Uterus (tissue), 4 donors: ENCODE data around the gene E2F6. TPM values are rescaled to one million over a fixed set of nuclear protein-coding genes. Genes with fewer than 3 reads are reported as not detected.

Experiments used
- DNase-seq, 2 donors: peaks; one replicate each; pipeline ENCODE4 v3.0.0-alpha.2; 2019 to 2020
- H3K27ac ChIP-seq, 2 donors: fragments of 200-600 bp; sonication (generic); 1 replicate in 1 of 2; 2 replicates in 1 of 2; pipeline ENCODE4 v1.5.1; 2016 to 2018
- H3K27me3 ChIP-seq, 2 donors: fragments of 200-600 bp; sonication (generic); one replicate each; pipeline ENCODE4 v1.5.1; 2018 to 2019; ENCODE audit warnings: control low read depth in 1 of 2
- H3K36me3 ChIP-seq, 2 donors: fragments of 200-600 bp; sonication (generic); one replicate each; pipeline ENCODE4 v1.5.1; 2019; ENCODE audit warnings: control low read depth in 1 of 2
- H3K4me1 ChIP-seq, 2 donors: fragments of 200-600 bp; sonication (generic); one replicate each; pipeline ENCODE4 v1.5.1; 2018 to 2019; ENCODE audit warnings: control low read depth in 1 of 2
- H3K4me3 ChIP-seq, 2 donors: fragments of 200-600 bp; sonication (generic); 1 replicate in 1 of 2; 2 replicates in 1 of 2; pipeline ENCODE4 v1.5.1; 2018 to 2019; ENCODE audit warnings: mild to moderate bottlenecking in 1 of 2
- H3K9me3 ChIP-seq, 2 donors: fragments of 200-600 bp; sonication (generic); one replicate each; pipeline ENCODE4 v1.5.1; 2019; ENCODE audit warnings: control low read depth in 1 of 2
- CTCF ChIP-seq, 4 experiments: fragments of 200-600 bp in 2 of 4; fragments of 450-650 bp in 2 of 4; sonication (generic) in 2 of 4; IDR thresholded peaks; one replicate each; pipeline ENCODE4 v1.5.1; 2016 to 2019; ENCODE audit warnings: antibody characterized with exemption in 4 of 4, mild to moderate bottlenecking in 2 of 4, moderate library complexity in 1 of 4
- POLR2A ChIP-seq, 2 donors: fragments of 450-650 bp; IDR thresholded peaks; one replicate each; pipeline ENCODE4 v1.6.1; 2016; ENCODE audit warnings: antibody characterized with exemption in 2 of 2, mild to moderate bottlenecking in 1 of 2, moderate library complexity in 1 of 2
- intact Hi-C: fragments of 100-400 bp; cut with DNase I; formaldehyde crosslinking; loops from one replicate; pipeline ENCODE4 v1.15.1; 2023; ENCODE audit warnings: low total_unique reads
- total RNA-seq, 4 donors: library from RNA; depleted of rRNA in 3 of 4; stranded (reverse); fragments of >200 nt in 3 of 4; gene quantifications; one replicate each; pipeline versions ENCODE4 v1.1.0 to v1.2.4, GENCODE V29; 2014 to 2023
- donor health status: DM: yes; HTN: yes; CAD: no.

E2F6 gene
- total RNA-seq, 4 donors from 2014 or later = 10.2 to 25.0 (median 20.7) TPM

DNA sequence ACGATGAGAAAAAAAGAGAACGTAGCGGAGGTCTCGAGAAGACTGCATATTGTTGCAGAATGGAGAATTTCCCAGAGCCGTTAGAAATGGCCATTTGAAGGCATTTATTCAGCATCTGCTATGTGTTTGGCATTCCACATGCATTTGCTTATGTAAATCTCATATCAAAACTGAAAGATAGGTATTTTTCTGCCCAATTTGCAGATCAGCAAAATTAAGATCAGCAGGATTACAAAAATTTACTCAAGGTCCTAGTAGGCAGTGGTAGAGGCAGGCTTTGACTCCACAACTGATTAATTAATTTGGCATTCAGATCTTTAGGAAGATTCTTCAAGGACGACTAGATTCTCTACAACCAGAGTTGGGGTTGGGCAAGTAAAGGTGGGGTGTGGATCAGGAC is 1.8 kb upstream of the E2F6 start:
- TF ChIP-seq POLR2A (IDR thresholded peaks at IDR 0.05) = no peak
- no peak for TF ChIP-seq CTCF (IDR thresholded peaks at IDR 0.05)
- H3K27me3 ChIP-seq = no peaks in the 10 kb centered on the region
- H3K27ac ChIP-seq = no peak overlapping the region
- intact Hi-C loops = no loop called here
- no peak overlapping the region for H3K4me3 ChIP-seq
- DNase-seq = no peak
- H3K36me3 ChIP-seq = no peaks in the 10 kb centered on the region
- no peaks in the 10 kb centered on the region for H3K9me3 ChIP-seq
- peaks cover 6 to 7% of the 10 kb centered on the region in 2 donors for H3K4me1 ChIP-seq

- DNase-seq = no peak
- H3K27ac ChIP-seq = no peak overlapping the region
- H3K9me3 ChIP-seq = no peaks in the 10 kb centered on the region
- H3K27me3 ChIP-seq = no peaks in the 10 kb centered on the region
- peaks cover 6 to 7% of the 10 kb centered on the region in 2 donors for H3K4me1 ChIP-seq
- intact Hi-C loops = no loop called here
- H3K4me3 ChIP-seq = no peak overlapping the region
- H3K36me3 ChIP-seq = no peaks in the 10 kb centered on the region
- TF ChIP-seq POLR2A (IDR thresholded peaks at IDR 0.05) = no peak
- TF ChIP-seq CTCF (IDR thresholded peaks at IDR 0.05) = no peak
These were observed 1.2 kb upstream of the E2F6 start for GRCh38 chr2:11467129-11467649.

GRCh38 chr2:11466307-11467128 is 557 bp upstream of the E2F6 start:
- DNase-seq = no peak
- H3K36me3 ChIP-seq = no peaks in the 10 kb centered on the region
- H3K4me3 ChIP-seq = peak overlapping the region; percentile 55 to 93
- intact Hi-C loops = no loop called here
- H3K27ac ChIP-seq = peak overlapping the region; percentile 91 to 97
- TF ChIP-seq CTCF (IDR thresholded peaks at IDR 0.05) (no peak), POLR2A (IDR thresholded peaks at IDR 0.05) (no peak)
- no peaks in the 10 kb centered on the region for H3K9me3 ChIP-seq
- H3K27me3 ChIP-seq = no peaks in the 10 kb centered on the region
- H3K4me1 ChIP-seq = peaks cover 6 to 7% of the 10 kb centered on the region in 2 donors

DNA sequence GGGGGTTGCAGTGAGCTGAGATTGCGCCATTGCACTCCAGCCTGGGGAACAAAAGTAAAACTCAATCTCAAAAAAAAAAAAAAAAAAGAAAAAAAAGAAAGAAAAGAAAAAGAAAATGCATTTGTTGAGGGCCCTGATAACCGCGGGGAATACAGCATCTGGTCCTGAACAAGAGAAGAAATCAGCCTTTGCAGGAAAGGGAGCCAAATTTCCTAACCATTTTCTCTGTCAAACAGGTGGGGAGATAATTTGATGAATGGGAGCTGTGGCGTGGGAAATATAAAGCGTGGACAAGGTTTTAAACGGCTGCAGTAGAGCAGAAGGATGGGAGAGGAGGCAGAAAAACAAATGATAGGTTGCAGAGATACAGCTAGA is 864 bp downstream of the E2F6 start:
- no peaks in the 10 kb centered on the region for H3K27me3 ChIP-seq
- H3K4me1 ChIP-seq = peaks cover 6 to 7% of the 10 kb centered on the region in 2 donors
- H3K27ac ChIP-seq = peak overlapping the region; percentile 91 to 97
- intact Hi-C loops = no loop called here
- no peaks in the 10 kb centered on the region for H3K36me3 ChIP-seq
- DNase-seq = no peak
- no peaks in the 10 kb centered on the region for H3K9me3 ChIP-seq
- peak overlapping the region; percentile 55 to 93 for H3K4me3 ChIP-seq
- TF ChIP-seq POLR2A (IDR thresholded peaks at IDR 0.05) (no peak), CTCF (IDR thresholded peaks at IDR 0.05) (no peak)

- Histone ChIP-seq H3K9me3 (no peaks in the 10 kb centered on the region), H3K4me1 (peaks cover 5 to 7% of the 10 kb centered on the region in 2 donors), H3K36me3 (no peaks in the 10 kb centered on the region), H3K27ac (no peak overlapping the region), H3K4me3 (no peak overlapping the region), H3K27me3 (no peaks in the 10 kb centered on the region)
- TF ChIP-seq CTCF (IDR thresholded peaks at IDR 0.05) (no peak), POLR2A (IDR thresholded peaks at IDR 0.05) (no peak)
- no peak for DNase-seq
- intact Hi-C loops = no loop called here
These were observed 6.1 kb downstream of the E2F6 start for GRCh38 chr2:11459816-11460215.
